K562 (cell line): ENCODE results near the gene PAQR8. TPM values are rescaled to one million over a fixed set of nuclear protein-coding genes. Genes with fewer than 3 reads are reported as not detected.

Experiments used
- BMI1 ChIP-seq: fragments of 150-350 bp; IDR thresholded peaks from 2 replicates; pipeline ENCODE4 v1.6.1; 2014; ENCODE audit warnings: low read length
- CCNT2 ChIP-seq: IDR thresholded peaks from 2 replicates; pipeline ENCODE4 v1.6.1; 2011; ENCODE audit warnings: borderline replicate concordance, low read depth, mild to moderate bottlenecking, moderate library complexity, mixed read lengths, low read length; ENCODE audit not compliant: insufficient read length; ENCODE audit errors: extremely low read depth
- CHD1 ChIP-seq: fragments of 200-600 bp; sonication (generic); IDR thresholded peaks from one replicate; pipeline ENCODE4 v1.6.1; 2012; ENCODE audit warnings: mild to moderate bottlenecking, moderate library complexity, low read length, inconsistent platforms
- FUS ChIP-seq: fragments of 200-400 bp; formaldehyde crosslinking; optimal IDR thresholded peaks from 2 replicates; pipeline ENCODE3; 2017; ENCODE audit warnings: low read depth, low read length
- HES1 ChIP-seq: fragments of 450-650 bp; IDR thresholded peaks from 2 replicates; pipeline ENCODE4 v1.6.1; 2016; ENCODE audit warnings: low read depth, mild to moderate bottlenecking, moderate library complexity
- IRF1 ChIP-seq: sonication (generic); formaldehyde crosslinking; IDR thresholded peaks from 2 replicates; pipeline ENCODE4 v1.8.0; 2022; ENCODE audit warnings: missing genetic modification reagents, mild to moderate bottlenecking, borderline replicate concordance
- MAFG ChIP-seq: fragments of 450-650 bp; conservative IDR thresholded peaks from 2 replicates; pipeline ENCODE4 v1.6.1; 2016; ENCODE audit warnings: missing genetic modification characterization, missing compliant biosample characterization
- MCM2 ChIP-seq: fragments of 450-650 bp; IDR thresholded peaks from 2 replicates; pipeline ENCODE4 v1.6.1; 2017; ENCODE audit warnings: low read depth, mild to moderate bottlenecking
- MLX ChIP-seq, 2 experiments: fragments of 450-650 bp in 1 of 2; sonication (generic) in 1 of 2; formaldehyde crosslinking; conservative IDR thresholded peaks; 2 replicates each; pipeline versions ENCODE4 v1.4.0 to v1.8.1; 2020 to 2022; ENCODE audit warnings: mild to moderate bottlenecking in 1 of 2, missing genetic modification reagents in 1 of 2
- NRF1 ChIP-seq, 2 experiments: fragments of 450-650 bp; IDR thresholded peaks in 1 of 2; conservative IDR thresholded peaks in 1 of 2; 2 replicates each; pipeline ENCODE4 v1.6.1; 2014; ENCODE audit warnings: mild to moderate bottlenecking in 2 of 2
- SOX6 ChIP-seq: fragments of 450-650 bp; IDR thresholded peaks from 2 replicates; pipeline ENCODE4 v1.6.1; 2014; ENCODE audit warnings: mild to moderate bottlenecking
- TCF7 ChIP-seq: sonication (generic); IDR thresholded peaks from 2 replicates; pipeline ENCODE4 v1.6.1; 2016; ENCODE audit warnings: antibody characterized with exemption, borderline replicate concordance
- ZC3H8 ChIP-seq: fragments of 450-650 bp; IDR thresholded peaks from 2 replicates; pipeline ENCODE4 v1.6.1; 2017
- ZNF23 ChIP-seq: fragments of 250-450 bp; sonication (Bioruptor Pico); IDR thresholded peaks from 2 replicates; pipeline ENCODE4 v1.4.0; 2020; ENCODE audit warnings: mild to moderate bottlenecking
- ZNF408 ChIP-seq: fragments of 250-450 bp; sonication (Bioruptor Pico); IDR thresholded peaks from 2 replicates; pipeline ENCODE4 v1.4.0; 2020; ENCODE audit warnings: low read depth, mild to moderate bottlenecking, moderate library complexity
- ZNF436 ChIP-seq: fragments of 250-450, 450-650 bp; sonication (Bioruptor Pico); formaldehyde crosslinking; IDR thresholded peaks from 2 replicates; pipeline ENCODE4 v1.7.0; 2020; ENCODE audit warnings: mild to moderate bottlenecking
- ZNF707 ChIP-seq: fragments of 250-450 bp; sonication (Bioruptor Pico); conservative IDR thresholded peaks from 2 replicates; pipeline ENCODE4 v1.8.0; 2022; ENCODE audit warnings: inconsistent platforms, mild to moderate bottlenecking, moderate library complexity
- polyA plus RNA-seq, 8 experiments: library from polyadenylated mRNA; depleted of rRNA in 4 of 8; stranded (reverse) in 5 of 8; unstranded in 3 of 8; fragments of >200 nt; fragmentation: Nextera tagmentation in 2 of 8; fragmentation: Illumina TruSeq in 1 of 8; extraction: Ambion mirVana in 2 of 8; extraction: Trizol in 1 of 8; gene quantifications; 2 replicates each; pipeline versions ENCODE4 v1.2.1 to v1.2.3, GENCODE V29; 2011 to 2014; ENCODE audit warnings: inconsistent platforms in 1 of 8, missing spikeins in 1 of 8
- total RNA-seq, 7 experiments: library from RNA; depleted of rRNA in 6 of 7; stranded (reverse); fragments of >200 nt in 6 of 7; fragmentation: Illumina TruSeq in 2 of 7; extraction: Trizol in 2 of 7; gene quantifications; 2 replicates each; pipeline versions ENCODE4 v1.2.1 to v1.2.3, GENCODE V29; 2011 to 2021; ENCODE audit warnings: low replicate concordance in 1 of 7
- TF ChIP-seq, protein P1 (sequence below), 2 experiments: fragments of 450-650 bp; IDR thresholded peaks; 2 replicates each; pipeline ENCODE4 v1.6.1; 2016; ENCODE audit warnings: mild to moderate bottlenecking in 2 of 2, borderline replicate concordance in 1 of 2, low read depth in 1 of 2, moderate library complexity in 1 of 2

PAQR8 gene
- total and polyA plus RNA-seq, 9 of the 15 experiments (the other 6 are each of a cell fraction or from before 2014, with no cell fraction given) = 1.4 to 10.2 (median 3.5) TPM

GRCh38 chr6:52352239-52353018 is 9.5 kb upstream of the PAQR8 start (continued):
- no peak for TF ChIP-seq ZNF23 (CRISPR knock-in tag)
- TF ChIP-seq BMI1 = no peak
- TF ChIP-seq MCM2 = no peak
- TF ChIP-seq MLX (CRISPR knock-in tag; conservative IDR thresholded peaks at IDR 0.05) = no peak
- peak; percentile 48 for TF ChIP-seq MAFG (tag)
- no peak for TF ChIP-seq ZC3H8
- TF ChIP-seq TCF7 = no peak
- no peak; a peak in 1 of 4 replicates for TF ChIP-seq NRF1 (conservative IDR thresholded peaks at IDR 0.05 in 1 of 2, IDR thresholded peaks at IDR 0.05 in 1 of 2)
- TF ChIP-seq HES1 = no peak
- peak; percentile 23 for TF ChIP-seq CCNT2
- TF ChIP-seq ZNF707 = no peak
- TF ChIP-seq ZNF408 (CRISPR knock-in tag) = no peak
- no peak for TF ChIP-seq IRF1 (CRISPR knock-in tag)
- TF ChIP-seq, protein P1, sequence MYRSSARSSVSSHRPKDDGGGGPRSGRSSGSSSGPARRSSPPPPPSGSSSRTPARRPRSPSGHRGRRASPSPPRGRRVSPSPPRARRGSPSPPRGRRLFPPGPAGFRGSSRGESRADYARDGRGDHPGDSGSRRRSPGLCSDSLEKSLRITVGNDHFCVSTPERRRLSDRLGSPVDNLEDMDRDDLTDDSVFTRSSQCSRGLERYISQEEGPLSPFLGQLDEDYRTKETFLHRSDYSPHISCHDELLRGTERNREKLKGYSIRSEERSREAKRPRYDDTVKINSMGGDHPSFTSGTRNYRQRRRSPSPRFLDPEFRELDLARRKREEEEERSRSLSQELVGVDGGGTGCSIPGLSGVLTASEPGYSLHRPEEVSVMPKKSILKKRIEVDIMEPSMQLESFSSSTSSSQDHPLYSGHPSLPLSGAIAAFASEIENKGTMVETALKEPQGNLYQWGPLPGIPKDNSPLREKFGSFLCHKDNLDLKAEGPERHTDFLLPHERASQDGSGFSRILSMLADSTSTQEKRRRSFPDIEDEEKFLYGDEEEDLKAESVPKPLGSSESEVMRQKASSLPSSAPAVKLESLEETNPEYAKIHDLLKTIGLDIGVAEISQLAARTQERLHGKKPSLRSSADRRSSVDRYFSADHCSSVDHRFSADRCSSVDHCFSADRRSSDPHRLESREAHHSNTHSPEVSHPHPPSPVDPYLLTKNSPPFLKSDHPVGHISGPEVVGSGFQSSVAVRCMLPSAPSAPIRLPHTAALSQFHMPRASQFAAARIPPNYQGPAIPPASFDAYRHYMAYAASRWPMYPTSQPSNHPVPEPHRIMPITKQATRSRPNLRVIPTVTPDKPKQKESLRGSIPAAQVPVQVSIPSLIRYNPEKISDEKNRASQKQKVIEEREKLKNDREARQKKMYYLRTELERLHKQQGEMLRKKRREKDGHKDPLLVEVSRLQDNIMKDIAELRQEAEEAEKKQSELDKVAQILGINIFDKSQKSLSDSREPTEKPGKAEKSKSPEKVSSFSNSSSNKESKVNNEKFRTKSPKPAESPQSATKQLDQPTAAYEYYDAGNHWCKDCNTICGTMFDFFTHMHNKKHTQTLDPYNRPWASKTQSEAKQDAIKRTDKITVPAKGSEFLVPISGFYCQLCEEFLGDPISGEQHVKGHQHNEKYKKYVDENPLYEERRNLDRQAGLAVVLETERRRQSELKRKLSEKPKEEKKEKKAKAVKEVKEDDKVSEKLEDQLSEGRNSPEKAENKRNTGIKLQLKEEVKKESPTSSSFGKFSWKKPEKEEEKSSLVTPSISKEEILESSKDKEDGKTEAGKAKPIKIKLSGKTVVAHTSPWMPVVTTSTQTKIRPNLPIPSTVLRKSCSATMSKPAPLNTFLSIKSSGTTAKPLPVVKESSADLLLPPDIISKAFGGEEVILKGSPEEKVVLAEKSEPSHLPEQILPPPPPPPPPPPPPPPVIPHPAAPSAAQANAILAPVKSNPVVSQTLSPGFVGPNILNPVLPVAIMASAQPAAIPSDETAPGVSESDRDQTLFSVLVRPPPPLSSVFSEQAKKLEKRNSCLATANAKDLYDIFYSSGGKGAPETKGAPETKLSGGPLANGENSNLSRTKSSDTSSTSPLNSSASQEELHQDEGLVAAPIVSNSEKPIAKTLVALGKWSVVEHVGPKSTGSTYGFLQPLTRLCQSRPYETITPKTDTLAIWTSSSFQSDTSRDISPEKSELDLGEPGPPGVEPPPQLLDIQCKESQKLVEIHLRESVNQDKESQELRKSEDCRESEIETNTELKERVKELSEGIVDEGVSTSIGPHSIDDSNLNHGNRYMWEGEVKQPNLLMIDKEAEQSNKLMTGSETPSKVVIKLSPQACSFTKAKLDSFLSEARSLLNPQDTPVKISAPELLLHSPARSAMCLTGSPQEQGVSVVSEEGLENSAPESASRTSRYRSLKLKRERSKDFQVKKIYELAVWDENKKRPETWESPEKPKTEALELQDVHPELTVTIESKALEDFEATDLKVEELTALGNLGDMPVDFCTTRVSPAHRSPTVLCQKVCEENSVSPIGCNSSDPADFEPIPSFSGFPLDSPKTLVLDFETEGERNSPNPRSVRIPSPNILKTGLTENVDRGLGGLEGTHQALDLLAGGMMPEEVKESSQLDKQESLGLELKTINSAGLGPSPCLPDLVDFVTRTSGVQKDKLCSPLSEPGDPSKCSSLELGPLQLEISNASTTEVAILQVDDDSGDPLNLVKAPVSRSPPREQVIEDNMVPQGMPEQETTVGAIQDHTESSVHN (IDR thresholded peaks at IDR 0.05; ENCODE audit: borderline replicate concordance in 1 of 2, low read depth in 1 of 2) = 0 out of 4 replicates have a peak, but pooled peaks of 1 of the 2 experiments have one; percentile 44
- TF ChIP-seq FUS = no peak
- TF ChIP-seq SOX6 = 0 out of 2 replicates have a peak, but pooled peaks have one; percentile 13
- no peak for TF ChIP-seq ZNF436 (CRISPR knock-in tag)
- TF ChIP-seq CHD1 = no peak
